NCI-H2196 (cell line): ENCODE measurements around the gene ACOT4.
A peak's percentile ranks its signal among the peaks of the same experiment; 100 is the strongest.
"Not testable (repeated sequence)": the region's sequence is repeated elsewhere in the genome, so short reads cannot be mapped to it uniquely, and the experiment has no call there.

Experiments
- DNase-seq: peaks from one replicate; lab custom pipeline; 2025; ENCODE audit not compliant: unreplicated experiment; lab: John Stamatoyannopoulos, UW

ACOT4 gene

GRCh38 chr14:73576391-73576790 lies 15.3 kb upstream of the ACOT4 start:
- DNase-seq, result no peak

- DNase-seq, result not testable (repeated sequence)
Measured at GRCh38 chr14:73577214-73577613, 14.5 kb upstream of the ACOT4 start.

- not testable (repeated sequence) for DNase-seq
Measured at GRCh38 chr14:73582102-73582979, 9.3 kb upstream of the ACOT4 start.

GRCh38 chr14:73588695-73589094 lies 3.0 kb upstream of the ACOT4 start:
- DNase-seq, result no peak

- no peak for DNase-seq
Measured at GRCh38 chr14:73589116-73589515, 2.6 kb upstream of the ACOT4 start.

GRCh38 chr14:73590673-73591004 lies 1.0 kb upstream of the ACOT4 start:
- not testable (repeated sequence) for DNase-seq

- no peak for DNase-seq
Measured at GRCh38 chr14:73594491-73594890, 2.8 kb downstream of the ACOT4 start.

- DNase-seq, result no peak
Measured at GRCh38 chr14:73599499-73599898, 7.8 kb downstream of the ACOT4 start.

GRCh38 chr14:73602994-73603393 lies 11.3 kb downstream of the ACOT4 start:
- DNase-seq, result no peak

GRCh38 chr14:73606271-73606670 lies 14.6 kb downstream of the ACOT4 start:
- no peak for DNase-seq

GRCh38 chr14:73607241-73607640 lies 15.6 kb downstream of the ACOT4 start:
- no peak for DNase-seq

GRCh38 chr14:73610687-73611086 lies 19.0 kb downstream of the ACOT4 start:
- no peak for DNase-seq

- peak; percentile 33 for DNase-seq
Measured at GRCh38 chr14:73612339-73613045, 20.8 kb downstream of the ACOT4 start, which contains the start of gene ACOT6. TSS of gene ACOT6 (plus strand) at chr14:73612517. CDS start at chr14:73612572, 55 bp downstream.

GRCh38 chr14:73613046-73613383 lies 21.3 kb downstream of the ACOT4 start:
- no peak for DNase-seq

- no peak for DNase-seq
Measured at GRCh38 chr14:73613419-73613963, 21.8 kb downstream of the ACOT4 start.

GRCh38 chr14:73616831-73617230 lies 25.2 kb downstream of the ACOT4 start:
- no peak for DNase-seq

- DNase-seq, result no peak
Measured at GRCh38 chr14:73619524-73619923, 27.9 kb downstream of the ACOT4 start.

- no peak for DNase-seq
Measured at GRCh38 chr14:73620268-73620667, 28.6 kb downstream of the ACOT4 start.

- DNase-seq, result no peak
Measured at GRCh38 chr14:73623504-73624054, 31.9 kb downstream of the ACOT4 start.

- DNase-seq, result no peak
Measured at GRCh38 chr14:73625706-73626105, 34.0 kb downstream of the ACOT4 start.

GRCh38 chr14:73627151-73627558 lies 35.5 kb downstream of the ACOT4 start:
- DNase-seq, result no peak
